ENCODE measurements around the gene G6PC2.

G6PC2 gene

DNA sequence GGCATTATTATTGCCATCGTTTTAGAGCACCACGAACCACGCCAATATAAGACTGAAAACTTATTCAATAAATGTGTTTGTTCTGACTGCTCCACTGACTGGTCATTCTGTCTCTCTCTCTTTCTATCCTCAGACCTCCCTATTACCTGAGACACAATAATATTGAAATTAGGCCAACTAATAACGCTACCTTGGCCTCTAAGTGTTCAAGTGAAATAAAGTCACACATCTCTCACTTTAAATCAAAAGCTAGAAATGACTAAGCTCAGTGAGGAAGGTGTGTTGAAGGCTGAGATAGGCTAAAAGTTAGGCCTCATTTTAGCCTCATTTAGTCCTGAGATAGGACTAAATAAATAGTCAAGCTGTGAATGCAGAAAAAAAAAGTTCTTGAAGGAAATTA lies 38.8 kb downstream of the G6PC2 start:
- TF ChIP-seq, protein P1, sequence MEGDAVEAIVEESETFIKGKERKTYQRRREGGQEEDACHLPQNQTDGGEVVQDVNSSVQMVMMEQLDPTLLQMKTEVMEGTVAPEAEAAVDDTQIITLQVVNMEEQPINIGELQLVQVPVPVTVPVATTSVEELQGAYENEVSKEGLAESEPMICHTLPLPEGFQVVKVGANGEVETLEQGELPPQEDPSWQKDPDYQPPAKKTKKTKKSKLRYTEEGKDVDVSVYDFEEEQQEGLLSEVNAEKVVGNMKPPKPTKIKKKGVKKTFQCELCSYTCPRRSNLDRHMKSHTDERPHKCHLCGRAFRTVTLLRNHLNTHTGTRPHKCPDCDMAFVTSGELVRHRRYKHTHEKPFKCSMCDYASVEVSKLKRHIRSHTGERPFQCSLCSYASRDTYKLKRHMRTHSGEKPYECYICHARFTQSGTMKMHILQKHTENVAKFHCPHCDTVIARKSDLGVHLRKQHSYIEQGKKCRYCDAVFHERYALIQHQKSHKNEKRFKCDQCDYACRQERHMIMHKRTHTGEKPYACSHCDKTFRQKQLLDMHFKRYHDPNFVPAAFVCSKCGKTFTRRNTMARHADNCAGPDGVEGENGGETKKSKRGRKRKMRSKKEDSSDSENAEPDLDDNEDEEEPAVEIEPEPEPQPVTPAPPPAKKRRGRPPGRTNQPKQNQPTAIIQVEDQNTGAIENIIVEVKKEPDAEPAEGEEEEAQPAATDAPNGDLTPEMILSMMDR (conservative IDR thresholded peaks at IDR 0.05; ENCODE audit: low read depth) = no peak
- ChIA-PET CTCF (interaction anchor here (0.5 to 0.7 kb wide), 3 partner anchors 11 to 1148 kb away, joined by 3 read pairs; no protein-coding TSS in a partner anchor), POLR2A (ENCODE audit: low non-redundant PET) (no interaction called here)
- no peak overlapping the region for H3K27ac ChIP-seq
- no peak for DNase-seq (ENCODE audit: low spot score)

DNA sequence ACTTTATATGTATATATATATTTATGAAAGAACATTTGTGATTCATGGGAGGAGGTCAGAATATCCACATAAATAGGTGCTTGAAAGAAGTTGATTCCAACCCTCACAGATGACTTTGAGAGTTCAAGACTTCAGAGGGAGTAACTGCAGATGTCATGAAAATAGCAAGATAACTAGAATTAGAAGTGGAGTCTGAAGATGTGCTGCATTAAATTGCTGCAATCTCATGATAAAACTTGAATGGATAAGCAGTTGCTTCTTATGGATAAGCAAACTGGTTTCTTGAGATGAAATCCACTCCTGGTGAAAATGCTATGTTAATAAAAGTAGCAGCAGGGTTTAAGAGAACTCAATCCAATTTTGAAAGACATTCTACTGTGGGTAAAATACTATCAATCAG lies 40.2 kb downstream of the G6PC2 start:
- CTCF ChIA-PET = no interaction called here
- POLR2A ChIA-PET (ENCODE audit: low non-redundant PET) = no interaction called here
- no peak for DNase-seq (ENCODE audit: low spot score)
- H3K27ac ChIP-seq = no peak overlapping the region
- TF ChIP-seq, protein P1 (conservative IDR thresholded peaks at IDR 0.05; ENCODE audit: low read depth) = no peak

DNA sequence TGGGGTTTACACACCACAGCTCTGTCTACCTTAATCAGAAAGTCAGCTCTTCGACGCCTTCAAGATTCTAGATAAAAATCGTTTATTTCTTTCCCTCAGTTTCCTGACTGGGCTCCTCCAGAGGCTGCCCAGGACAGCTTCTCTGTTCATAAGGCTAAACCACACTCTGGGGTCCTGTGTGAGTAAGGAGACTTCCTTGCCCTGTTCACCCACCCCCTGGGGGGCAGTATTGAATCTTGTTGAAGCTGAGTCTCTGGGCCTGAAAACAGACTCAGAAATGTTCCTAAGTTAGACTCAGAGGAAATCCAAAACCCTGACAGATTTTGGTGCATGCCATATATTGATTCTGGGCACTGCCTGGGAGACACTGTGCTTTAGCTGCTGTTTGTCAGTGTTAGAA lies 43.0 kb downstream of the G6PC2 start:
- no peak overlapping the region for H3K27ac ChIP-seq
- ChIA-PET POLR2A (ENCODE audit: low non-redundant PET) (no interaction called here), CTCF (interaction anchor here (0.6 to 0.9 kb wide), 2 partner anchors 188 to 465 kb away, joined by 3 read pairs; no protein-coding TSS in a partner anchor)
- TF ChIP-seq, protein P1 (conservative IDR thresholded peaks at IDR 0.05; ENCODE audit: low read depth) = no peak
- DNase-seq (ENCODE audit: low spot score) = no peak

DNA sequence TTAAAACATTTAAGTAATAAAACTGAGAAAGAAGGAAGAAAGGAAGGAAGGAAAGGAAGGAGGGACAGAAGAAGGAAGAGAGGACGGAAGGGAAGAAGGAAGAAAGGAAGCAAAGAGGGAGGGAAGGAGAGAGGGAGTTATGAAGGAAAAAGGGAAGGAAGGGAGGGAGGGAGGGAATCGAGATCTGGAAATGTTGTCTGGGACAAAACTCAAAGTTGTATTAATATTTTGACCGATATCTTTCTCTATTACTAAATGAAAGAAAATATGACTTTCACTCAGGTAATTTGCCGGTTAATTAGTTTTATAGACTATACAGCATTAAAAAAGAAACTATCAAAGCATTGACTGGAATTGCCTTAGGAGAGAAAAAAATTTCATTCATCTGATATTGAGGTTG lies 44.4 kb downstream of the G6PC2 start:
- ChIA-PET CTCF (interaction anchor here (0.5 kb wide), 1 partner anchor 26 kb away, joined by 4 read pairs; no protein-coding TSS in a partner anchor), POLR2A (ENCODE audit: low non-redundant PET) (no interaction called here)
- no peak for DNase-seq (ENCODE audit: low spot score)
- no peak overlapping the region for H3K27ac ChIP-seq
- TF ChIP-seq, protein P1 (conservative IDR thresholded peaks at IDR 0.05; ENCODE audit: low read depth) = no peak

DNA sequence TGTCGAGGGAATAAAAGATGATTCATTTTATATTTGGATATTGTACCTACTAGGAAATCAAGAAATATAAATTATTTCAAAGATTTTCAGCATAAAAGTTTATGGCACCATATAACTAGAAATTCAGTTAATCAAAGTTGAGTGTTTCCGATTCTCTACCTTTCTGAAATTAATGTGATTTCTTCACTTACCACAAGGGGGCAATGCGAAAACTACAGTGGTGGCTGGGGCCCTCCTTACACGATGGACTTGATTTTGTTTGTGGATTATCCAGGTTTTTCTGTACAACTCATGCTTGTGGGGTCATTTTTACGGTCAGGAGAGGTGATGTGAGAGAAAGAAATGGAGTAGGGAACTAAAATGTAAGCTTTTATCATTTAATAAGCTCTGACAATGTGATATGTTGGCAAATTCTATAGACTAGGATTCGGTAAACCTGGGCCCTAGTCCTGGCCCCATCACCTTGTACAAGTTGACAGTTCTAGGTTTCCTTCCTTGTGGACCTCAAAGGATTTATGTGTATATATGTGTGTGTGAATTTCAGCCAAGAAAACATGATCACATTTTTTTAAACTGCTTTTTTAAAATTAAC lies 47.6 kb downstream of the G6PC2 start:
- no peak overlapping the region for H3K27ac ChIP-seq
- ChIA-PET POLR2A (ENCODE audit: low non-redundant PET) (no interaction called here), CTCF (interaction anchor here (0.5 to 1.4 kb wide), 5 partner anchors 9 to 1174 kb away, joined by 3 read pairs; no protein-coding TSS in a partner anchor)
- TF ChIP-seq, protein P1 (conservative IDR thresholded peaks at IDR 0.05; ENCODE audit: low read depth) = peak; percentile 67
- peak; percentile 50 for DNase-seq (ENCODE audit: low spot score)

DNA sequence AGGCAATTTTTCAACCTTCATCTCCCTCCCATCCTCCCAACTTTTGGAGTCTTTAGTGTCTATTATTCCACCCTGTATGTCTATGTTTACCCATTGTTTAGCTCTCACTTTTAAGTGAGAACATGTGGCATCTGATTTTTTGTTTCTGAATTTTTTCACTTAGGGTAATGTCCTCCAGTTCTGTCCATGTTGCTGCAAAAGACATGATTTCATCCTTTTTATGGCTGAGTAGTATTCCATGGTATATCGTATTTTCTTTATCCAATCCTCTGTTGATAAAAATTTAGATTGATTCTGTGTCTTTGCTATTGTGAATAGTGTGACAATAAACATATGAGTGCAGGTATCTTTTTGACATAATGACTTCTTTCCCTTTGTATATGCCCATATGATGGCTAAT lies 48.2 kb downstream of the G6PC2 start:
- CTCF ChIA-PET = interaction anchor here (0.6 to 1.0 kb wide), 2 partner anchors 9 to 12 kb away, joined by 3 read pairs; no protein-coding TSS in a partner anchor
- no peak for DNase-seq (ENCODE audit: low spot score)
- POLR2A ChIA-PET (ENCODE audit: low non-redundant PET) = no interaction called here
- no peak overlapping the region for H3K27ac ChIP-seq
- TF ChIP-seq, protein P1 (conservative IDR thresholded peaks at IDR 0.05; ENCODE audit: low read depth) = no peak
